GM23338 (cell line): ENCODE measurements around the gene ACTG1.

ENCODE experiments used
- POLR2AphosphoS5 ChIP-seq: IDR thresholded peaks from 2 replicates; pipeline ENCODE4 v1.6.1; 2016; ENCODE audit warnings: antibody characterized with exemption, low read depth
- TF ChIP-seq, protein P1 (sequence below), 2 experiments: fragments of 200-600 bp in 1 of 2; sonication (generic) in 1 of 2; conservative IDR thresholded peaks; 2 replicates each; pipeline versions ENCODE4 v1.5.1 to v1.6.1; 2016 to 2017; ENCODE audit warnings: antibody characterized with exemption in 2 of 2, low read depth in 2 of 2, mild to moderate bottlenecking in 2 of 2, moderate library complexity in 1 of 2

GRCh38 chr17:81477173-81477572 lies 35.4 kb downstream of the ACTG1 start:
- no peak for TF ChIP-seq POLR2AphosphoS5
- TF ChIP-seq, protein P1, sequence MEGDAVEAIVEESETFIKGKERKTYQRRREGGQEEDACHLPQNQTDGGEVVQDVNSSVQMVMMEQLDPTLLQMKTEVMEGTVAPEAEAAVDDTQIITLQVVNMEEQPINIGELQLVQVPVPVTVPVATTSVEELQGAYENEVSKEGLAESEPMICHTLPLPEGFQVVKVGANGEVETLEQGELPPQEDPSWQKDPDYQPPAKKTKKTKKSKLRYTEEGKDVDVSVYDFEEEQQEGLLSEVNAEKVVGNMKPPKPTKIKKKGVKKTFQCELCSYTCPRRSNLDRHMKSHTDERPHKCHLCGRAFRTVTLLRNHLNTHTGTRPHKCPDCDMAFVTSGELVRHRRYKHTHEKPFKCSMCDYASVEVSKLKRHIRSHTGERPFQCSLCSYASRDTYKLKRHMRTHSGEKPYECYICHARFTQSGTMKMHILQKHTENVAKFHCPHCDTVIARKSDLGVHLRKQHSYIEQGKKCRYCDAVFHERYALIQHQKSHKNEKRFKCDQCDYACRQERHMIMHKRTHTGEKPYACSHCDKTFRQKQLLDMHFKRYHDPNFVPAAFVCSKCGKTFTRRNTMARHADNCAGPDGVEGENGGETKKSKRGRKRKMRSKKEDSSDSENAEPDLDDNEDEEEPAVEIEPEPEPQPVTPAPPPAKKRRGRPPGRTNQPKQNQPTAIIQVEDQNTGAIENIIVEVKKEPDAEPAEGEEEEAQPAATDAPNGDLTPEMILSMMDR (conservative IDR thresholded peaks at IDR 0.05; ENCODE audit: low read depth in 2 of 2), result no peak
